ENCODE measurements around the gene BYSL. TPM values are rescaled to one million over a fixed set of nuclear protein-coding genes. Genes with fewer than 3 reads are reported as not detected.

The BYSL gene
- total and polyA plus RNA-seq, 10 of the 15 experiments (the other 5 are each of a cell fraction or from before 2014, with no cell fraction given): 12.6 to 51.1 (median 33.0) TPM

DNA sequence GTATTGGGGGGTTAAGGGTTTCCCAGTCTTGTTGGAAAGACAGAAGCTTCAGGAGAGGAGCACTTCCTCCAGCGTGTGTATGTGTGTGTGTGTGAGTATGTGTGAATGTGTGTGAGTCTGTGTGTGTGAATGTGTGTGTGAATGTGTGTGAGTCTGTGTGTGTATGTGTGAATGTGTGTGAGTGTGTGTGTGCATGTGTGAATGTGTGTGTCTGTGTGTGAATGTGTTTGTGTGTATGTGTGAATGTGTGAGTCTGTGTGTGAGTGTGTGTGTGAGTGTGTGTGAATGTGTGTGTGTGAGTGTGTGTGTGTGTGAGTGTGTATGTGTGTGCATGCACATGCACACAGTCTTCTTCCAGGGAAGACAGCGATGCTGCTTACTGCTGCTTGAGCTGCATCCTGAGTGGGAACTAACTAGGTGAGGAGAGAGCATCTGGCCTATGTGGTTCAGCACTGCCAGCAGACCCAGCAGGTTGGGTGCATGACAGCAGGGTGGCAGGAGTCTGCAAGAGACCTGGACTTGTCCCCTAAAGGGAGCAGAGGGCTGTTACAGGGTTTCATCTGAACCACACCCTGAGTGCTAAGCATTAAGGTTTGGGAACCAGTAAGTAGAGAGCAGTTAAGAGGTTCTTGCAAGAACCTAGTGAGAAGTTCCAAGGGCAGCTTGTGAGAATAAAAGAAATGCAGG lies 43.0 kb downstream of the BYSL start:
- no peak for FAIRE-seq
- no peak for TF ChIP-seq HDAC6 (IDR thresholded peaks at IDR 0.05; ENCODE audit: unreplicated experiment)
- TF ChIP-seq, protein P1, sequence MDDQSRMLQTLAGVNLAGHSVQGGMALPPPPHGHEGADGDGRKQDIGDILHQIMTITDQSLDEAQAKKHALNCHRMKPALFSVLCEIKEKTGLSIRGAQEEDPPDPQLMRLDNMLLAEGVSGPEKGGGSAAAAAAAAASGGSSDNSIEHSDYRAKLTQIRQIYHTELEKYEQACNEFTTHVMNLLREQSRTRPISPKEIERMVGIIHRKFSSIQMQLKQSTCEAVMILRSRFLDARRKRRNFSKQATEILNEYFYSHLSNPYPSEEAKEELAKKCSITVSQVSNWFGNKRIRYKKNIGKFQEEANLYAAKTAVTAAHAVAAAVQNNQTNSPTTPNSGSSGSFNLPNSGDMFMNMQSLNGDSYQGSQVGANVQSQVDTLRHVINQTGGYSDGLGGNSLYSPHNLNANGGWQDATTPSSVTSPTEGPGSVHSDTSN (IDR thresholded peaks at IDR 0.05; ENCODE audit: insufficient replicate concordance, low read depth, low read length): peak; percentile 8
- no peak for TF ChIP-seq MXI1 (IDR thresholded peaks at IDR 0.05; ENCODE audit: low read depth, low read length)
- peak; percentile 61; the same call in 1 of the 2 replicates for TF ChIP-seq HDGF (IDR thresholded peaks at IDR 0.05)
- TF ChIP-seq, protein P2, sequence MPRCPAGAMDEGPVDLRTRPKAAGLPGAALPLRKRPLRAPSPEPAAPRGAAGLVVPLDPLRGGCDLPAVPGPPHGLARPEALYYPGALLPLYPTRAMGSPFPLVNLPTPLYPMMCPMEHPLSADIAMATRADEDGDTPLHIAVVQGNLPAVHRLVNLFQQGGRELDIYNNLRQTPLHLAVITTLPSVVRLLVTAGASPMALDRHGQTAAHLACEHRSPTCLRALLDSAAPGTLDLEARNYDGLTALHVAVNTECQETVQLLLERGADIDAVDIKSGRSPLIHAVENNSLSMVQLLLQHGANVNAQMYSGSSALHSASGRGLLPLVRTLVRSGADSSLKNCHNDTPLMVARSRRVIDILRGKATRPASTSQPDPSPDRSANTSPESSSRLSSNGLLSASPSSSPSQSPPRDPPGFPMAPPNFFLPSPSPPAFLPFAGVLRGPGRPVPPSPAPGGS (IDR thresholded peaks at IDR 0.05; ENCODE audit: borderline replicate concordance, insufficient read depth, low read depth, low read length, poor library complexity, severe bottlenecking): peak; percentile 82
- TF ChIP-seq TCF3 (IDR thresholded peaks at IDR 0.05; ENCODE audit: borderline replicate concordance, insufficient read depth, low read depth, low read length): peak; percentile 53; the same call in 1 of the 2 replicates

More for the DNA sequence above, 43.0 kb downstream of the BYSL start:
- no peaks in the 10 kb centered on the region for H4K20me1 ChIP-seq (ENCODE audit: control insufficient read depth, insufficient read depth)
- RAD21 ChIA-PET (ENCODE audit: unreplicated experiment): interaction anchor here (1.5 kb wide), 1 partner anchor 43 kb away, joined by 3 read pairs; the partner anchor contains the start of genes BYSL and MED20
- no peak; the same call in 2 of the 3 replicates for ATAC-seq
- no peaks in the 10 kb centered on the region for H3K79me2 ChIP-seq (ENCODE audit: control insufficient read depth, insufficient read depth, low read length)
- no peak overlapping the region for H3K4me3 ChIP-seq
- in situ Hi-C loops (cut with MboI): no loop called here
- POLR2A ChIA-PET: no interaction called here
- H3K36me3 ChIP-seq (ENCODE audit: control insufficient read depth in 2 of 2, insufficient read depth in 2 of 2, low read length in 1 of 2): no peaks in the 10 kb centered on the region
- H3K27me3 ChIP-seq (replicated peaks in 1 of 2; ENCODE audit: control insufficient read depth in 2 of 2, insufficient read depth in 2 of 2, low read length in 1 of 2): no peaks in the 10 kb centered on the region
- H3K4me1 ChIP-seq (ENCODE audit: control insufficient read depth, insufficient read depth, low read length): peaks cover 4% of the 10 kb centered on the region
- H3K9me3 ChIP-seq (replicated peaks; ENCODE audit: control insufficient read depth, insufficient read depth, low read length): no peaks in the 10 kb centered on the region
- H3K9ac ChIP-seq (ENCODE audit: control insufficient read depth, insufficient read depth, low read length): no peak overlapping the region
- no peak for DNase-seq (ENCODE audit: low read depth, low spot score)
- H3K27ac ChIP-seq (ENCODE audit: control insufficient read depth, insufficient read depth): no peak overlapping the region
- BruUV-seq (replicated peaks): no TSS peak
- CTCF ChIA-PET: interaction anchor here (0.6 to 1.2 kb wide), 3 partner anchors 22 to 201 kb away, joined by 3 read pairs; partner anchors contain the start of gene MED20
- H2AFZ ChIP-seq (ENCODE audit: control insufficient read depth, low read depth, low read length): no peak overlapping the region
- WGBS (ENCODE audit: insufficient coverage, insufficient replicate concordance, low lambda C conversion rate, missing lambda C conversion rate): 68% methylated on average over 2 of the region's 2 CpGs
- SMC1A ChIA-PET (ENCODE audit: uncharacterized antibody, unreplicated experiment): interaction anchor here (0.7 to 1.4 kb wide), 3 partner anchors 12 to 79 kb away, joined by 3 to 4 read pairs (median 3); no protein-coding TSS in a partner anchor
- intact Hi-C loops (cut with micrococcal nuclease; ENCODE audit: unreplicated experiment): no loop called here
- H3K4me2 ChIP-seq (ENCODE audit: control insufficient read depth, insufficient read depth): no peak overlapping the region

All from GM12878 (cell line).